ENCODE measurements around the gene TMEM201. TPM values are rescaled to one million over a fixed set of nuclear protein-coding genes. Genes with fewer than 3 reads are reported as not detected.
A peak's percentile ranks its signal among the peaks of the same experiment; 100 is the strongest.

Gene TMEM201
- total and polyA plus RNA-seq, 7 experiments from 2014 or later, result 1.0 to 18.5 (median 9.7) TPM

GRCh38 chr1:9663257-9663656, 74.5 kb downstream of the TMEM201 start:
- Histone ChIP-seq H3K9me3 (ENCODE audit: control insufficient read depth in 2 of 3, low read length in 3 of 3) (no peaks in the 10 kb centered on the region), H3K36me3 (ENCODE audit: control insufficient read depth in 2 of 3, insufficient read depth in 3 of 3, low read length in 3 of 3) (peaks cover 5 to 67% (median 12%) of the 10 kb centered on the region in 3 experiments), H3K4me3 (ENCODE audit: low read length) (no peak overlapping the region), H3K27ac (ENCODE audit: low read depth, low read length) (peak overlapping the region; percentile 48), H3K4me1 (ENCODE audit: control insufficient read depth in 2 of 2, insufficient read depth in 2 of 2, low read length in 2 of 2) (peaks cover 23 to 34% of the 10 kb centered on the region in 2 donors), H3K27me3 (ENCODE audit: control insufficient read depth in 2 of 2, insufficient read depth in 2 of 2, low read length in 2 of 2) (no peaks in the 10 kb centered on the region)
- DNase-seq (no peak), ATAC-seq (no peak)
- CTCF ChIA-PET, result no interaction called here
- peak overlapping the region in 5 of 9 donors; percentile 6 to 89 (median 78) for H3K27ac Mint-ChIP-seq
- H3K9me3 Mint-ChIP-seq, result peaks cover 0 to 1% (median 0%) of the 10 kb centered on the region in 11 donors
- H3K4me3 Mint-ChIP-seq, result peak overlapping the region in 1 of 10 donors; percentile 48
- POLR2A ChIA-PET, result interaction anchor here (1.1 kb wide), 1 partner anchor 33 kb away, joined by 3 read pairs; no protein-coding TSS in a partner anchor
- H3K4me1 Mint-ChIP-seq, result peaks cover 16 to 64% (median 54%) of the 10 kb centered on the region in 7 donors
- intact Hi-C loops (cut with micrococcal nuclease), result no loop called here
- no peaks in the 10 kb centered on the region for H3K27me3 Mint-ChIP-seq
- H3K36me3 Mint-ChIP-seq, result peaks cover 6 to 50% (median 27%) of the 10 kb centered on the region in 5 donors

Other genes starting within 250 kb of the TMEM201 start
- gene SLC25A33, start 49.4 kb upstream of the TMEM201 start, total RNA-seq, result 1 to 10 TPM; 2.5 to 5.8 (median 3.9) TPM
- gene SLC25A33, start 49.4 kb upstream of the TMEM201 start, polyA plus RNA-seq, result 1 to 10 TPM; 7.0 to 8.0 TPM
- gene PIK3CD, start 62.8 kb downstream of the TMEM201 start, total RNA-seq, result 100 to 1,000 TPM; 269 to 313 (median 283) TPM
- gene PIK3CD, start 62.8 kb downstream of the TMEM201 start, polyA plus RNA-seq, result 100 to 1,000 TPM in 1 of 2 donors, 10 to 100 TPM in 1; 74.9 to 174 TPM
- 100 to 1,000 TPM in 1 of 5 experiments, 10 to 100 TPM in 4; 68.6 to 116 (median 85.6) TPM for gene CLSTN1, start 235.1 kb downstream of the TMEM201 start, total RNA-seq
- 10 to 100 TPM; 16.9 to 40.2 TPM for gene CLSTN1, start 235.1 kb downstream of the TMEM201 start, polyA plus RNA-seq

All from naive thymus-derived CD4-positive, alpha-beta T cell (primary cell).